AML-193 (cell line): ENCODE measurements around the gene UTS2B.

ENCODE experiments used
- DNase-seq, 2 experiments: peaks; one replicate each; lab custom pipeline; 2025; lab: John Stamatoyannopoulos, UW

Gene UTS2B

DNA sequence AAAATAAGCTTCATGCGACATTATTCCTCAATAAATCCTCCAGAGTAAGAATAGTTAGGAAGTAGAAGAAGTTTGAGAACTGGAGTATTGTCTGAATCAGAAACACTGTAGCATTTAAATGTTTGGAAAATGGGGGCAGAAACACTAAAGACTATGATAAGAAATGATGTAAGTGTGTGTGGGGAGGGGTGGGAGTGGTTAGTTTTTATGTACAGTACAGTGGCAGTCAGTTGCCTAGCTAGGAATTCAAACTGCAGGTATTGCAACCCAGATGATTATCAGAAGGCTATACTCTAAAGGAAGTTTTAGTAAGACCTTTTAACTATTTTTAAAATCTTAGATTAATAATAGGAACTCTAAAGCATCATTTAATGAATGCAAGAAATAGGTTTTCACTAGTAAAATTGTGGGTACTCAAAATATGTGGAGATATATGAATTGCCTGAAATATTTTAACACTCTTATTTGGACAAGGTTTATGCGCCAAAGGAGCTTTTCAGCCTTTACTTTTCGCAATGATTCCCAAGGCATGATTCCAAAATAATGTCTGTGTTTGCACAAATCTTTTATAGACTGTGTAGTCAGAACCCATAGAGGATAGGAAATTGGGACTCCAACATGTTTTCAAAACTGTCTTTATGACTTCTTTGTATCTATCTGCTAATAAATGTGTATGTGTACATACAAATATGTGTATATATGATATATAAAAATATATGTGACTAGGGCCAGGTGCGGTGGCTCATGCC lies 9.1 kb downstream of the UTS2B start:
- DNase-seq = no peak

DNA sequence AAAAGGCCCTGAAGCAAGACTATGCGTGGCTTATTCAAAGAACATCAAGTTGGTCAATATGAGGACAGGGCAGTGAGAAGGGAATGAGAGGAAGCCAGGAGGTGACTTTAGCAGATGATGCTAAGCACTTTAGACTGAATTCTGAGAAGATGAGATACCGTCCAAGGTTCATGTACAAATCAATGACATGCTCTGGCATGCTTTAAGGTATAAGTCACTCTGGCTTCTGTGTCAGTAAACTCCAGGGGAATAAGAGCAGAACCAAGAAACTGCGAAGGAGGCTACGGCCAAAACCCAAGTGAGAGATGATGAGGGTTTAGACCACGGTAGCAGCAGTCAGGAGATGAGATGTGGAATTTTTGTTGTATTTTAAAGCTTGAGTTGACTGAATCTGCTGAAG lies 10.0 kb downstream of the UTS2B start:
- DNase-seq = no peak

DNA sequence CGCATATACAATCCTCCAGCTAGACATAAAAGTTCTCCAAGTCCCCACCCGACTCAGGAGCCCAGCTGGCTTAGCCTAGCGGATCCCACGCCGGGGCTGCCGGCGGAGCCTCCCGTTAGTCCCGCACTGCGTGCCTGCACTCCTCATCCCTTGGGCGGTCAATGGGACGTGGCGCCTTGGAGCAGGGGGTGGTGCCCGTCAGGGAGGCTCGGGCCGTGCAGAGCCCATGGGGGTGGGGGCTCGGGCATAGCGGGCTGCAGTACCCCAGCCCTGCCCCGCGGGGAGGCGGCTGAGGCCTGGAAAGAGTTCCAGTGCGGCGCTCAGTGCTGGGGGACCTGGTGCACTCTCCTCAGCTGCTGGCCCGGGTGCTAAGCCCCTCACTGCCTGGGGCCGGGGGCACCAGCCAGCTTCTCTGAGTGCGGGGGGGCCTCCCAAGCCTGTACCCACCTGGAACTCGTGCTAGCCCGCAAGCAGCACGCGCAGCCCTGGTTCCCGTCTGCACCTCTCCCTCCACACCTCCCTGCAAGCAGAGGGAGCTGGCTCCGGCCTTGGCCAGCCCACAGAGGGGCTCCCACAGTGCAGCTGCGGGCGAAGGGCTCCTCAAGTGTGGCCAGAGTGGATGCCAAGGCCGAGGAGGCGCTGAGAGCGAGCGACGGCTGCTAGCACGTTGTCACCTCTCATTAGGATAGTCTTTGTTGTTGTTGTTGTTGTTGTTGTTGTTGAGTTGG lies 13.3 kb downstream of the UTS2B start:
- DNase-seq = no peak

DNA sequence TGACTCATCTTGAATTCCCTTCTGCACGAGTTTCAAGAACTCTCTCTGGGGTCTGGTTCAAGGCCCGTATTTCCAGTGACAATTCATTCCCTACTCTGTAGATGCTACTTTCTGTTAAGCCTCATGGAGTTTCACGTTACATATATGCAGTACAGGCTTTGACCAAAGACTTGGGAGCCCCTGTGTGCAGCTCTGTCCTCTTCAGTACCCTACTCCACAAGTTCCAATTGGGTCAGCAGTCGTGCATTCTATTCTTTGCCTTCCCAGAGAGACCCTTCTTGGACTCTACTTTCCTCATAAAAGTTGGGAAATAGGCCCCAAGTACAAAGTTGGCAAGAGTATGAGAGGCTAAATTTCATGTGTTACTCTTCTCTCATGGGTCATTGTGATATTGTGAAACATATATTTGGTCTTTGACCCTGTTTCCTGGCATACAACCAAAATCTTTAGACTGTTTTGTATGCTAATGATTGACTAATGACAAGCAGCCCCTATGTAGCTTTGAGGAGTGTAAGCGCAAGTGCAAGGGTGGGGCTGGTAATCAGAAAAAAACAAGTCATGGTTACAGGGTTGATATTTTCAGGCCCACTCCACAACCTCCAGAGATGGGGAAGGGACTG lies 16.1 kb downstream of the UTS2B start:
- no peak for DNase-seq

DNA sequence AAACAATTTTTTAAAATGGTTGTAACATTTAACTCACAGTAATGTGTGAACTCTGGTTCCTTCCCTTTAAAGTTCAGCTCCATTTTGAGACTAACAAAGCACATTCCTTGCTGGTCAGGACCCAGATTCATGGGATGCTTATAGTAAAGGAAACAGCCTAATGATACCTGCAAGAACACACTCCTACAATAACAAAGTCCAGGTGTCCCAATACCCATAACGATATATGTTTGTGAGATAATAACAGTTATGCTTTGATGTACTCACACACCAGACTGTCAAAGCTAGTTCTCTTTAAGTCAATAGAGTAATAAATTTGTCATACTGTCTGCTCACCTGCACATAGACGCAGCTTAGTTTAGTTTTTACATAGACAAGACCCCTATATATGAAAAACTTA lies 17.0 kb downstream of the UTS2B start:
- no peak for DNase-seq

DNA sequence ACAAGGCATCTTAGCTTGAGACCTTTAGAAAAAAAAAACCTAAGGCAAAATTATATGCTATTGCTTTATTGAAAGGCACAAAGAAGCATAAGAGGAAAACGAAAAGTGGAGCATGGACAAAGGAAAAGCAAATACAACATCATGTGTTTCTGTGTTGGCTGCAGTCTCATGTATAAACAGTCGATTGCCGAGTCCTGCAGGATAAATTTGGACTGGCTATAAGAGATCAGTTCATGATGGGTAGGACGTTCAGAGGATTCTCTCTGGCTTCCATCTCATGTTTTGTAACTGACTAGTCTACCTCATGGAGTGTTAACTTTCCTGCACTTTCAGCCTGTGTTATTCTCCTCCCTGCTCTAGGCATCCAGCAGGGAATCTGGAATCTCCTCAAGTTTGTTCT lies 23.0 kb downstream of the UTS2B start:
- DNase-seq = no peak

DNA sequence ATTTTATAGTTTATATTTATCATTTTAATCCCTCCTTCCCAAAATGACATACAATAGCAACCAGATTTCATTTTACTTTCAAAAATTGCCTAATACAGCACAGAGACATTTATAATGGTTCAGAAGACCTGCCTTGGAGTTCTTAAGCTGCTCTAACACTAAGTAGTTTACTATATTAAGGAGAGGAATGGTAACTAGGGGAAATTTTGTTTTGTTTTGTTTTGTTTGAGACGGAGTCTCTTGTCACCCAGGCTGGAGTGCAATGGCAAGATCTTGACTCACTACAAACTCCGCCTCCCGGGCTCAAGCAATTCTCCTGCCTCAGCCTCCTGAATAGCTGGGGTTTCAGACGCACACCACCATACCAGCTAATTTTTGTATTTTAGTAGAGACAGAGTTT lies 23.9 kb downstream of the UTS2B start:
- DNase-seq = no peak

DNA sequence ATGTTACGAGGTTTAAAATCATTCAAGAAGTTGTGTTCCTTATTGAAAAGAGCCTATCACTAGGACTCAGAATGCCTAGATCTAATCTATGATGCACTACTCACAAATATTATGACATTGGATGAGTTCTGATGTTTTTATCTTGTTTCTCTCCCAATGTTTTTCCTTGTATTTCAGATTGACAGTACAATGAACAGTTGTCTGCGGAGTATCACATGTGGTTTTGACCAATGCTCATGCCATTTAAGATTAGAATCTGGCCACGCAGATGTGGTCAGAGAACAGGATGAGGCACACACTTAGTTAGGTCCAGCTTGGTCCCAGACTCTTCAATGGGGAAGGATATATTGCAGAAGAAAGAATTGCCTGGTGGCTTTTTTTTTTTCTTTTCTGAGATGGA lies 26.7 kb downstream of the UTS2B start:
- no peak for DNase-seq

DNA sequence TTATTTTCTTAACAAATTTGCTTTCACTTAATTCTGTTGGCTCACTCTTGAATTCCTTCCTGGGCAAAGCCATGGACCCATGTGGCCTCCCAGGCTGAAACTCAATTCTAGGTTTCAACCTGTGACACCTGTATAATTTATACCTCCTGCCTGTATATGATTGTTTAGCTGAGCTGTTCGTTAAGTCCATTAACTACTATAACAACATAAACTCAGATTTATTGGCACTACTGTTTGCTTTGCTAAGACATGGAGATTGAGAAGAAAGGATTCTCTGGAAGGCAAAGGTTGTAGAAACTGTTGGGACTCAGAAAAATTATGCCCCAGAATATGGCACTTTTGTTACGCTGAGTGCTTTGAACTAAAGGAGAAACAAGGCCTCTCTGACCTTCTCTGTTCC lies 27.9 kb downstream of the UTS2B start:
- DNase-seq = no peak

DNA sequence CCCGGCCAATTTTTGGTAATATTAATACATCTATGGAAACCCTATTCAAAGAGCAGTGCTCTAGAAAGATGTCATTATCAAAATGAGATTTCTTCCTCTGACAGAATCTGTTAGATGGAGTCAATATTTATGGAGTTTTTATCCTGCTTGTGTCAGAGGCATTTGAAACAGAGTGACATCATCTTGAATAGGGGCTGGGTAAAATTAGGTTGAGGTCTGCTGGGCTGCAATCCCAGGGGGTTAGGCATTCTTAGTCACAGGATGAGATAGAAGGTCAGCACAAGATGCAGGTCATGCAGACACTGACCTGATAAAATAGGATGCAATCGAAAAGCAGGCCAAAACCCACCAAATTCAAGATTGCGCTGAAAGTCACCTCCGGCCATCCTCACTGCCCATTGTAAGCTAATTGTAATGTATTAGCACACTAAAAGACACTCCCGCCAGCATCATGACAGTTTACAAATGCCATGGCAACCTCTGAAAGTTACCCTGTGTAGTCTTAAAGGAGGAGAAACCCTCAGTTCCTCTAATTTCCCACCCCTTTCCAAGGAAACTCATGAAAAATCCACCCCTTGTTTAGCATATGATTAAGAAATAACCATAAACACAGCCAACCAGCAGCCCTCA lies 28.4 kb downstream of the UTS2B start:
- DNase-seq = no peak

DNA sequence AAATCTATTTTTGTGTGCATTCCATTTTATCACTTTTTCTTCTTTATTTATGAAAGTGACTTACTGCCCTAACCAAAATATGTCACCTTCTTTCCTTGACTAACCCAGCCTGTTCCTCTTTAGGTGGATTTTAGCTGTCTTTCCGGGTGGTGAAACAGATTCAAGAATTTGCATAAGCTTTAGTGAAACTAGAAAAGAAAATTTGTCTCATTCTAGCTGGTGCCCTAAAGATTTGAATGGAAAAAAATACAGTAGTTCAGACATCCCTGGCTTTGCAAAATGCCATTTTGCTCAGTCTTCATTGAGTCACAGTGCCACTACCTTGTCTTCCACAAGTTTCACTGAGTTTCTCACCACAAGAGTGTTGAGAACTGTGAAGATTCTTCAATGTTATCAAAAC lies 29.3 kb downstream of the UTS2B start:
- no peak for DNase-seq

DNA sequence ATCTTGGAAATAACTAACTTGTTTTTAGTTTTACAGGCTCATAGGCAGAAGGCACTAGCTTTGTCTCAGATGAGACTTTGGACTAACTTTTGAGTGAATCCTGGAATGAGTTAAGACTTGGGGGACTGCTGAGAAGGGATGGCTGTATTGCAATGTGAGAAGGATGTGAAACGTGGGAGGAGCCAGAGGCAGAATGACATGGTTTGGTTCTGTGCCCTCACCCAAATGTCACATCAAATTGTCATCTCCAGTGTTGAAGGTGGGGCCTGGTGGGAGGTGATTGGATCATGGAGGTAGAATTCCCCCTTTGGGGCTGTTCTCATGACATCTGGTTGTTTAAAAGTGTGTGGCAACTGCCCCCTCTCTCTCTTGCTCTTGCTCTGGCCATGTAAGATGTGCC lies 29.9 kb downstream of the UTS2B start:
- no peak for DNase-seq

DNA sequence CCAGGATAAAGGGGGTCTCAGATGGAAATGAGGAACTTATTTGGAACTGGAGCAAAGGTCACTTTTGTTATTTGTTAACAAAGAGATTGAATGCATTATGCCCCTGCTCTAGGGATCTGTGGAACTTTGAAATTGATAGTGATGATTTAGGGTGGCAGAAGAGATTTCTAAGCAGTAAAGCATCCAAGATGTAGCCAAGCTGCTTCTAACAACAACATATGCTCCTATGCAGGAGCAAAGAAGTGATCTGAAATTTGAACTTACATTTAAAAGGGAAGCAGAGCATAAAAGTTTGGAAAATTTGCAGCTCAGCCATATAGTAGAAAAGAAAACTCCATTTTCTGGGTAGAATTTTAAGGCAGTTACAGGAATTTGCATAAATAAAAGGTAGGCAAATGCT lies 31.5 kb downstream of the UTS2B start:
- no peak for DNase-seq

DNA sequence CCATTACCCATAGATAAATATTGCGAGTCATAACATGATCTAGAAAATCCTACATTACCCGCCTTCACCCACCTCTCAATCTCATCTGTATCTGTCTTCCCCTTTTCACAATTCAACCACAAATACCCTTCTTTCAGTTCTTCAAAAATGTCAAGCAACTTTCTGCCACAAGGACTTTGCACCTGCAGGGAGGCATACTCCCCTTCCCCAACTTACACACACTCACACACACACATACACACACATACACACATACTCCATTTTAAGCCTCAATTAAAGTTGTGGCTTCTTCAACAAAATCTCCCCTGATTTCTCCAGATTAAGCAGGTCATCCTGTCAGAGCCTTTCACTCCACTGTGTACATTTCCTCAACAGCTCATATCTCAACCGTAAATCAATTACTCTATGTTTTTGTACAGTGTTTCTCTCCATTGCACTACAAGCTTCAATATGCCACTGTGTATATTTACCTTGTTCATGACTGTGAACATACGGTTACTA lies 34.2 kb downstream of the UTS2B start:
- DNase-seq = no peak

DNA sequence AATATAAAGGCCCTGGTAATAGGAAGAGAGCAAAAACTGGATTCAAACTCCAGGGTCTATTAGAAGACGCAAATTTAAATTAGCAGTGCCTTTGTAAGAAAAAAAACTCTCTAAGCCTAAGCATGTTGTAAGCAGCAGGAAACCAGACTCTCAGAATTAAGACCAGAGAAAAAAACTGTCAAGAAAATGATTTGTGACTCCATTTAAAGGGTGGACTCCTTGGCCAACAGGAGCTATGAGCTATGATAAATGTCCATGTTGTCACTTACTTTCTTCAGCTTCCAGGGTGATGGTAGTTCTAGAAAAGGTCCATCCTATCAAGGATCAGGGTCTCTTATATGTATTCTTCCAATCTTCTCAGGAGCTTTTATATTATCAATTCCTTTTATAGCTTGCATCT lies 36.0 kb downstream of the UTS2B start:
- DNase-seq = no peak

DNA sequence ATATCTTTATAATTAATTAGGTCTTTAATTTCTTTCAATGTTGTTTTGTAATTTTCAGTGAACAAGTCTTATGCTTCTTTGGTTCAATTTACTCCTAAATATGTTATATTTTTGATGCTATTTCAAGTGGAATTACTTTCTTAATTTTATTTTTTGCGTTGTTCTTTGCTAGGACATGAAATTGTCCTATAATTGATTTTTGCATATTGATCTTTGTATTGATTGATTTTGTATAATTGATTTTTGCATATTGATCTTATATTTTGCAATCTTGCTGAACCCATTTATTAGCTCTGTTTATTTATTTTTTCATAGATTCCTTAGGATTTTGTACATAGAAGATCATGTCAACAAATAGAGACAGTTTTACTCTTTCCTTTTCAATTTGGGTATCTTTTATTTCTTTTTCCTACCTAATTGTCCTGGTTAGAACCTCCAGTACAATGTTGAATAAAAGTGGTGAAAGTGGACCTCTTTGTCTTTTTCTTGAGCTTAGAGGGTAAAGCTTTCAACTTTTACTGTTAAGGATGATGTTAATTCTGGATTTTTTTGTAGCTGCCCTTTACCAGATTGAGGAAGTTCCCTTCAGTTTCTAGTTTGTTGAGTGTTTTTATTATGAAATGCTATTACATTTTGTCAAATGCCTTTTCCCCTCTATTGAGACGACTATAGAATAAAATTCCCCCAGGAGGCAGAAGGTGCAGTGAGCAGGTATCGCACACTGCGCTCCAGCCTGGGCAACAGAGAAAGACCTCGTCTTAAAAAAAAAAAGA lies 37.9 kb downstream of the UTS2B start:
- no peak for DNase-seq

DNA sequence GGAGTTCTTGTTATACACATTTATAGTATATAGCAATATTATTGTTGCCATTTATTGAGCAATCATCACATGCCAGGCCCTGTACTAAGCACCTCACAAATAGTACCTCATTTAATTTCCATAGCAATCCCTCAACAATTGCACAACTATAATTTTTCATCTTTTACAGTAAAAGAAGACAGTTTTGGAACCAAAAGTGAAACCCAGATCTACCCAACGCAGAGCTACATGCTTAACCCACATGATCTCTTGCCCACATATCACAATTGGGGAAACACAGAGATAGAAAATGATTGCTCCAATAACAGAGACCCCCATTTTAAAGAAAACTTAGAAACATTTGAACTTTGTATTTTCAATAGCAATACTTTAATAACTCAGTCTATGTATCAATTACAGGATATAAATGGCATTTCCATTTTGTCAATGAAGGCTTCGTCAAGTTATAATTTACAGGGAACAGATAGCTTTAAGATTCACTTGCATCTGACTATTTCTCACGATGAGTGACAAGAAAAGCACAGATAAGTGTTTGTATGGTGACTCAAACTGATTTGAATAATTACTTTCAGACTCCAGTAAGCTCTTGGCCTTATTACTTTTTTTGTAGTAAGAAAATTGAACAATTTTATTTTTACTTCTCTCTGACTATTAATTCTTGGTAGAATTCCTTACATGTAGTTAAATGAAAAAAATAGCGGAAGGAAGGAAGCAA lies 39.9 kb downstream of the UTS2B start:
- no peak for DNase-seq

DNA sequence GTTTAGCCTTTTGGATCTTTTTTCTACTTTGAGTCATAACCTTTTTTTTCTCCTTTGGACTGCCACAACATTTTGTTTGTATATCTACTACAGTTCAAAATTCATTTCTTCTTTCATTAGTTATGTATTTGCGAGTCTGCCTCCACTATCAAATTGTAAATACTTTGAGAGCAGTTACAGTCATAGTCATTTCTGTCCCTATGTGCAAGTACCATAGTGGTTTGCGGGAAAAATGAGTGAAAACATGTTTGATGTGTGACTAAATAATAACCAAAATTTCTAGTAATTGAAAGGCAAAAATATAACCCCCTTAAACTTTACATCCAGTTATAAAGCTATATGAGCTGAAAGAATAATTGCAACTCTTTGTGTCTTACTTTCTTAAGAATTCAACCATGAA lies 46.9 kb downstream of the UTS2B start:
- no peak for DNase-seq

DNA sequence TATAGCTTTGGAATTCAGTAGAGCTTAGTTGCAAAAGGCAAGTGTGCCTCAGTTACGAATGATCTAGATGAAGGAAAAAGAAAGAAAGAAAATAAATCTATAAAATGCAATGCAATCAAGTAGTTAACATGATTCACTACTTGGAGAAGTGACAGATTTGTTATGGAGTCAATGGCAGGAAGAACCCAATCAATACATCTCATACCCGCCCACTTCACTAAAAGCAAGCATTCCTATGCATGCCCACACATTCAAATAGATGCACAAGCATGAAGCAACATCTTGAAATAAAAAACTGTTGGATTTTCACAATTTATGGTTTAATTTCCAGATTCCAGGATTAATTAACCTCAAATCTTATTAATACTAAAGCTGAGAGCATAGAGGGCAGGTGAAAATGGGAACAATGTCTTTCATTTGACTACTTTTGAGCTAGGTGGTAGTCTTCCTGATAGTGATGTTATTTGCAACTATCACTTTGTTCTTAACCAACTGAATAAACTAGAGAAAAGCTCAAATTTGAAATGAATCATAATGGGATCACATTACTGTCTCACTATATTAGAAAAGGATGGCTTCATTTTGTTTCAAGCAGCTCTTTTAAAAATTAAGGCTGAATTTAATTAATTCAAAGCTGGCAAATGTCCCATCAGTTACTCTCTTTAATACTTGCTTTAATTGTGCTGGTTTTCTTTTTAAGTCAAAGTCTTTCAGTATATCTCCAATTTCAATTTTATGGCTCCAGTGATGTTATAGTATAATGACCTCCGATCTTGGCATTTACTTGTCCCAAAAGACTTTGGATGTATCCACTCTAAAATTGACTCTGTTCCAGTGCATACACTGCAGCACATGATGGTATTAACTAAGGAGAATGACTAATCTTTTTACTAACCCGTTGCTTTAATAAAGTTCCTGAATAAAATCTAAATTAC lies 47.8 kb downstream of the UTS2B start:
- DNase-seq = no peak

DNA sequence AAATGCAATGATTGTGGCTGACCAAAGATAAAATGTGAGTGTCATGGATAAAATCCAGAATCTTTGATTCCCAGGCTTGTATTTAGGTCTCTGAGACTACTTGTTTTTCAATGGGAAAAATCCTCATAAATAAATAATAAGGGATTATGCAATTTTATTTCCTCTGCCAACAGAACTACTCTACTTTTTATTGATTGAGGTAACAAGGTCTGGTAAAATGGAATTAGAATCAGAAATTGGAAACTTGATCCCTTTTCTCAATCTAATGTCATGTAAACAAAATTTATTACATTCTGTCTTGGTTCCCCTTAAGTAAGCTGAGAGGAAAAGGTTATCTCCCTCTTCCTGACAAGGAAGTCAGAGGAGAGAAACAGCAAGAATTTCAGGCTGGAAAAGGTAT lies 49.4 kb downstream of the UTS2B start:
- no peak for DNase-seq
